GM12878 (cell line): ENCODE data around the gene GPC6. TPM values are rescaled to one million over a fixed set of nuclear protein-coding genes. Genes with fewer than 3 reads are reported as not detected.

Experiments used
- ATAC-seq: fragments of 200-7000 bp; cut with Tn5 transposase; 3 replicates; pipeline ENCODE4 v1.9.1; 2020; ENCODE audit warnings: mild to moderate bottlenecking, moderate library complexity
- BruUV-seq: library from RNA; stranded (reverse); fragments of 400-500 nt; replicated peaks from 2 replicates; lab custom pipeline; 2021; lab: Mats Ljungman, UMichigan
- CTCF ChIA-PET: fragments of 300-600 bp; sonication (Branson Sonifier 250); formaldehyde crosslinking; extraction: SDS; loops from one replicate; lab custom pipeline; 2021; ENCODE audit warnings: inconsistent platforms; lab: Yijun Ruan, JAX
- POLR2A ChIA-PET: fragments of 350-600 bp; formaldehyde crosslinking; extraction: SDS; loops from one replicate; lab custom pipeline; 2021; ENCODE audit warnings: inconsistent platforms; lab: Charles Lee
- RAD21 ChIA-PET: fragments of 300-600 bp; sonication (Branson Sonifier 250); formaldehyde crosslinking; loops from one replicate; lab custom pipeline; 2023; ENCODE audit warnings: antibody characterized with exemption; ENCODE audit not compliant: unreplicated experiment; lab: Charles Lee
- SMC1A ChIA-PET: fragments of 300-600 bp; sonication (Branson Sonifier 250); formaldehyde crosslinking; loops from one replicate; lab custom pipeline; 2023; ENCODE audit not compliant: unreplicated experiment, uncharacterized antibody; lab: Charles Lee
- DNase-seq: peaks from one replicate; pipeline ENCODE4 v3.0.0-alpha.2; 2011; ENCODE audit warnings: low read depth, low spot score
- FAIRE-seq: peaks from 3 replicates; lab custom pipeline; 2011; peaks lifted over from hg19 to GRCh38; lab: Jason Lieb, UNC
- H2AFZ ChIP-seq: 2 replicates; pipeline ENCODE4 v1.6.0; 2011; ENCODE audit warnings: low read depth, low read length, control low read depth; ENCODE audit not compliant: control insufficient read depth
- H3K27ac ChIP-seq: 2 replicates; pipeline ENCODE4 v1.5.1; 2011; ENCODE audit warnings: control low read depth; ENCODE audit not compliant: control insufficient read depth, insufficient read depth
- H3K27me3 ChIP-seq, 2 experiments: replicated peaks in 1 of 2; 2 replicates each; pipeline versions ENCODE4 v1.6.0 to v1.6.1; 2011; ENCODE audit warnings: low read length in 1 of 2; ENCODE audit not compliant: control insufficient read depth in 2 of 2, insufficient read depth in 2 of 2
- H3K36me3 ChIP-seq, 2 experiments: 2 replicates each; pipeline ENCODE4 v1.5.1; 2011; ENCODE audit warnings: low read length in 1 of 2; ENCODE audit not compliant: control insufficient read depth in 2 of 2, insufficient read depth in 2 of 2
- H3K4me1 ChIP-seq: 2 replicates; pipeline ENCODE4 v1.6.1; 2011; ENCODE audit warnings: mild to moderate bottlenecking, low read length, moderate library complexity, mixed read lengths; ENCODE audit not compliant: control insufficient read depth, insufficient read depth
- H3K4me2 ChIP-seq: 2 replicates; pipeline ENCODE4 v1.6.0; 2011; ENCODE audit warnings: control low read depth; ENCODE audit not compliant: control insufficient read depth, insufficient read depth
- H3K4me3 ChIP-seq: fragments of 200-600 bp; sonication (generic); 2 replicates; pipeline ENCODE4 v1.5.1; 2016
- H3K79me2 ChIP-seq: 2 replicates; pipeline ENCODE4 v1.6.0; 2011; ENCODE audit warnings: low read length; ENCODE audit not compliant: control insufficient read depth, insufficient read depth
- H3K9ac ChIP-seq: 2 replicates; pipeline ENCODE4 v1.8.0; 2011; ENCODE audit warnings: low read length, control low read depth, mixed read lengths; ENCODE audit not compliant: control insufficient read depth, insufficient read depth
- H3K9me3 ChIP-seq: replicated peaks from 3 replicates; pipeline ENCODE4 v1.5.1; 2011; ENCODE audit warnings: mild to moderate bottlenecking, low read length; ENCODE audit not compliant: control insufficient read depth, insufficient read depth
- H4K20me1 ChIP-seq: 2 replicates; pipeline ENCODE4 v1.6.0; 2011; ENCODE audit not compliant: control insufficient read depth, insufficient read depth
- ASH2L ChIP-seq: fragments of 300-600, 200-600 bp; sonication (generic); IDR thresholded peaks from 2 replicates; pipeline ENCODE4 v1.6.1; 2017; ENCODE audit warnings: low read depth, mild to moderate bottlenecking, borderline replicate concordance
- EP300 ChIP-seq, 2 experiments: fragments of 150-350 bp in 1 of 2; IDR thresholded peaks; 2 replicates each; pipeline ENCODE4 v1.6.1; 2011 to 2012; ENCODE audit warnings: low read depth in 2 of 2, low read length in 2 of 2, borderline replicate concordance in 1 of 2, improper control_type of control experiment in 1 of 2, inconsistent platforms in 1 of 2; ENCODE audit not compliant: control insufficient read depth in 1 of 2
- IRF5 ChIP-seq: fragments of 450-650 bp; IDR thresholded peaks from 2 replicates; pipeline ENCODE4 v1.6.1; 2017; ENCODE audit warnings: borderline replicate concordance
- LARP7 ChIP-seq: fragments of 450-650 bp; IDR thresholded peaks from 2 replicates; pipeline ENCODE4 v1.6.1; 2017; ENCODE audit warnings: mild to moderate bottlenecking
- NFXL1 ChIP-seq: fragments of 450-650 bp; IDR thresholded peaks from 2 replicates; pipeline ENCODE4 v1.6.1; 2017; ENCODE audit warnings: antibody characterized with exemption, mild to moderate bottlenecking, borderline replicate concordance
- SIX5 ChIP-seq: IDR thresholded peaks from 2 replicates; pipeline ENCODE4 v1.6.1; 2011; ENCODE audit warnings: mild to moderate bottlenecking, low read depth, low read length, moderate library complexity; ENCODE audit not compliant: severe bottlenecking
- SMAD5 ChIP-seq: IDR thresholded peaks from 2 replicates; pipeline ENCODE4 v1.6.1; 2016; ENCODE audit warnings: antibody characterized with exemption, low read depth
- STAT3 ChIP-seq: IDR thresholded peaks from 2 replicates; pipeline ENCODE4 v1.6.1; 2011; ENCODE audit warnings: low read depth, low read length, improper control_type of control experiment
- ZNF207 ChIP-seq: fragments of 450-650 bp; IDR thresholded peaks from 2 replicates; pipeline ENCODE4 v1.6.1; 2014; ENCODE audit warnings: antibody characterized with exemption, mild to moderate bottlenecking, borderline replicate concordance
- WGBS: methylation state at CpG from one replicate; pipeline ENCODE4 v1.1.6; 2016; ENCODE audit warnings: low lambda C conversion rate; ENCODE audit not compliant: insufficient replicate concordance, insufficient coverage; ENCODE audit errors: missing lambda C conversion rate; 5-methylcytosine and 5-hydroxymethylcytosine counted together
- in situ Hi-C: fragments of 300-500 bp; cut with MboI; formaldehyde crosslinking; loops from 9 replicates; pipeline ENCODE4 v1.14.3; 2018; ENCODE audit warnings: mixed read lengths
- intact Hi-C: fragments of 100-400 bp; cut with micrococcal nuclease; formaldehyde crosslinking; loops from one replicate; pipeline ENCODE4 v1.14.2; 2022; ENCODE audit not compliant: unreplicated experiment
- polyA plus RNA-seq, 11 experiments: library from polyadenylated mRNA; depleted of rRNA in 4 of 11; unstranded in 6 of 11; stranded (reverse) in 5 of 11; fragments of >200 nt; fragmentation: Nextera tagmentation in 4 of 11; fragmentation: Illumina TruSeq in 1 of 11; extraction: Ambion mirVana in 4 of 11; extraction: Trizol in 1 of 11; gene quantifications; 1 replicate in 1 of 11; 2 replicates in 10 of 11; pipeline versions ENCODE4 v1.2.1 to v1.2.3, GENCODE V29; 2011 to 2016; ENCODE audit warnings: inconsistent platforms in 2 of 11, missing spikeins in 2 of 11, low read depth in 1 of 11
- total RNA-seq, 4 experiments: library from RNA; depleted of rRNA in 3 of 4; stranded (reverse); fragments of >200 nt in 3 of 4; fragmentation: Illumina TruSeq in 1 of 4; extraction: Trizol in 1 of 4; gene quantifications; 2 replicates each; pipeline versions ENCODE4 v1.2.1 to v1.2.3, GENCODE V29; 2013 to 2021

The GPC6 gene
- total and polyA plus RNA-seq, 10 of the 15 experiments (the other 5 are each of a cell fraction or from before 2014, with no cell fraction given) = 0.03 to 0.04 (median 0.03) TPM; not detected in 7

- RAD21 ChIA-PET = no interaction called here
- in situ Hi-C loops = no loop called here
Measured at GRCh38 chr13:93355094-93355493, 128.5 kb downstream of the GPC6 start.

GRCh38 chr13:93356469-93356868, 129.9 kb downstream of the GPC6 start:
- POLR2A ChIA-PET = no interaction called here
- intact Hi-C loops (no loop called here), in situ Hi-C loops (no loop called here)
- CTCF ChIA-PET = no interaction called here
- TF ChIP-seq STAT3 (no peak), ZNF207 (no peak), EP300 (IDR thresholded peaks at IDR 0.05; ENCODE audit: borderline replicate concordance in 1 of 2, control insufficient read depth in 1 of 2, low read depth in 2 of 2, low read length in 2 of 2) (no peak), SIX5 (no peak), LARP7 (no peak)
- Histone ChIP-seq H3K36me3 (no peaks in the 10 kb centered on the region), H4K20me1 (no peaks in the 10 kb centered on the region), H3K4me1 (no peaks in the 10 kb centered on the region), H3K9ac (no peak overlapping the region), H3K9me3 (no peaks in the 10 kb centered on the region), H3K4me3 (no peak overlapping the region), H3K27me3 (no peaks in the 10 kb centered on the region), H2AFZ (no peak overlapping the region), H3K27ac (no peak overlapping the region), H3K4me2 (no peak overlapping the region), H3K79me2 (no peaks in the 10 kb centered on the region)
- SMC1A ChIA-PET = interaction anchor here (0.9 to 1.4 kb wide), 2 partner anchors 11 to 29 kb away, joined by 3 read pairs; no protein-coding TSS in a partner anchor
- 22% methylated on average over 3 of the region's 3 CpGs for WGBS
- FAIRE-seq = no peak
- no peak for ATAC-seq
- no TSS peak for BruUV-seq
- RAD21 ChIA-PET = no interaction called here
- DNase-seq = no peak

More at GRCh38 chr13:93355094-93355493, 128.5 kb downstream of the GPC6 start:
- Histone ChIP-seq H4K20me1 (no peaks in the 10 kb centered on the region), H3K79me2 (no peaks in the 10 kb centered on the region), H3K4me1 (no peaks in the 10 kb centered on the region), H2AFZ (no peak overlapping the region), H3K4me3 (no peak overlapping the region), H3K4me2 (no peak overlapping the region), H3K27me3 (no peaks in the 10 kb centered on the region), H3K9me3 (no peaks in the 10 kb centered on the region), H3K9ac (no peak overlapping the region)
- CTCF ChIA-PET = no interaction called here
- BruUV-seq = no TSS peak
- no peak for ATAC-seq
- no peak for DNase-seq
- WGBS = 0% methylated on average over 3 of the region's 3 CpGs
- SMC1A ChIA-PET = interaction anchor here (0.6 to 1.4 kb wide), 2 partner anchors 12 to 64 kb away, joined by 3 read pairs; no protein-coding TSS in a partner anchor
- POLR2A ChIA-PET = no interaction called here
- TF ChIP-seq SIX5 (no peak), ASH2L (no peak), IRF5 (no peak), EP300 (IDR thresholded peaks at IDR 0.05; ENCODE audit: borderline replicate concordance in 1 of 2, control insufficient read depth in 1 of 2, low read depth in 2 of 2, low read length in 2 of 2) (no peak), NFXL1 (no peak), SMAD5 (no peak)
- TF ChIP-seq, all 136 proteins: peak for 0
- FAIRE-seq = no peak
- Histone ChIP-seq H3K27ac (no peak overlapping the region), H3K36me3 (no peaks in the 10 kb centered on the region)
- intact Hi-C loops = no loop called here
